H9 (cell line): Measurements from ENCODE around the gene HLA-DRB1. TPM values are rescaled to one million over a fixed set of nuclear protein-coding genes. Genes with fewer than 3 reads are reported as not detected.

Experiments
- DNase-seq: peaks from one replicate; pipeline ENCODE4 v3.0.0-alpha.2; 2017
- H2AFZ ChIP-seq: one replicate; pipeline ENCODE4 v1.6.1; 2013; ENCODE audit warnings: mild to moderate bottlenecking, low read length, control low read depth, moderate library complexity
- H2AK5ac ChIP-seq: 2 replicates; pipeline ENCODE4 v1.6.1; 2013; ENCODE audit warnings: low read length, control low read depth, mixed read lengths; ENCODE audit not compliant: insufficient read length
- H2BK120ac ChIP-seq: one replicate; pipeline ENCODE4 v1.6.1; 2013; ENCODE audit warnings: low read depth, mild to moderate bottlenecking, low read length, control low read depth, inconsistent platforms; ENCODE audit not compliant: poor library complexity, severe bottlenecking
- H2BK12ac ChIP-seq: 2 replicates; pipeline ENCODE4 v1.6.1; 2013; ENCODE audit warnings: low read length, control low read depth, mixed read lengths, low read depth; ENCODE audit not compliant: insufficient read length
- H2BK15ac ChIP-seq: 2 replicates; pipeline ENCODE4 v1.6.1; 2013; ENCODE audit warnings: low read depth, low read length, control low read depth
- H2BK20ac ChIP-seq: one replicate; pipeline ENCODE4 v1.6.1; 2013; ENCODE audit warnings: low read depth, mild to moderate bottlenecking, low read length, control low read depth, inconsistent platforms; ENCODE audit not compliant: poor library complexity, severe bottlenecking
- H2BK5ac ChIP-seq: 2 replicates; pipeline ENCODE4 v1.6.1; 2013; ENCODE audit warnings: low read length, control low read depth, mixed read lengths; ENCODE audit not compliant: insufficient read length
- H3K14ac ChIP-seq: 2 replicates; pipeline ENCODE4 v1.6.1; 2013; ENCODE audit warnings: low read length, control low read depth; ENCODE audit not compliant: insufficient read depth
- H3K18ac ChIP-seq: 2 replicates; pipeline ENCODE4 v1.6.1; 2013; ENCODE audit warnings: low read depth, mild to moderate bottlenecking, mixed read lengths, low read length, control low read depth; ENCODE audit not compliant: insufficient read length
- H3K23ac ChIP-seq: 2 replicates; pipeline ENCODE4 v1.6.1; 2013; ENCODE audit warnings: low read length, control low read depth, mixed read lengths, low read depth; ENCODE audit not compliant: insufficient read length
- H3K23me2 ChIP-seq: 2 replicates; pipeline ENCODE4 v1.6.1; 2013; ENCODE audit warnings: low read depth, mild to moderate bottlenecking, mixed read lengths, low read length, control low read depth; ENCODE audit not compliant: insufficient read length, poor library complexity, severe bottlenecking
- H3K27ac ChIP-seq: 2 replicates; pipeline ENCODE4 v1.5.1; 2013; ENCODE audit warnings: low read length, control low read depth, mixed read lengths, low read depth; ENCODE audit not compliant: insufficient read length
- H3K27me3 ChIP-seq: 2 replicates; pipeline ENCODE4 v1.6.1; 2013; ENCODE audit warnings: low read length, control low read depth, inconsistent platforms; ENCODE audit not compliant: insufficient read depth
- H3K4ac ChIP-seq: 2 replicates; pipeline ENCODE4 v1.6.1; 2013; ENCODE audit warnings: low read depth, mild to moderate bottlenecking, control low read depth, inconsistent platforms, low read length, moderate library complexity
- H3K4me1 ChIP-seq: 2 replicates; pipeline ENCODE4 v1.6.1; 2013; ENCODE audit warnings: low read length, control low read depth, inconsistent platforms; ENCODE audit not compliant: insufficient read depth
- H3K4me2 ChIP-seq: 2 replicates; pipeline ENCODE4 v1.6.1; 2013; ENCODE audit warnings: low read length, control low read depth, mixed read lengths; ENCODE audit not compliant: insufficient read length, insufficient read depth
- H3K56ac ChIP-seq: 2 replicates; pipeline ENCODE4 v1.6.1; 2013; ENCODE audit warnings: low read depth, mild to moderate bottlenecking, mixed read lengths, low read length, control low read depth; ENCODE audit not compliant: insufficient read length
- H3K79me1 ChIP-seq: 2 replicates; pipeline ENCODE4 v1.6.1; 2013; ENCODE audit warnings: low read depth, mild to moderate bottlenecking, moderate library complexity, low read length, control low read depth, inconsistent platforms; ENCODE audit not compliant: insufficient read depth, poor library complexity, severe bottlenecking
- H3K79me2 ChIP-seq: 2 replicates; pipeline ENCODE4 v1.6.1; 2013; ENCODE audit warnings: low read length, control low read depth, inconsistent platforms; ENCODE audit not compliant: insufficient read depth
- H3K9ac ChIP-seq: 2 replicates; pipeline ENCODE4 v1.6.1; 2013; ENCODE audit warnings: low read length, control low read depth, mixed read lengths; ENCODE audit not compliant: insufficient read length; ENCODE audit errors: extremely low read depth
- H3K9me3 ChIP-seq: one replicate; pipeline ENCODE4 v1.6.1; 2013; ENCODE audit warnings: low read depth, low read length, inconsistent platforms; ENCODE audit not compliant: control insufficient read depth
- H3T11ph ChIP-seq: one replicate; pipeline ENCODE4 v1.6.1; 2013; ENCODE audit warnings: mild to moderate bottlenecking, low read length, control low read depth, inconsistent platforms
- H4K20me1 ChIP-seq: one replicate; pipeline ENCODE4 v1.6.1; 2013; ENCODE audit not compliant: control insufficient read depth, insufficient read length, insufficient read depth
- H4K5ac ChIP-seq: 2 replicates; pipeline ENCODE4 v1.6.1; 2013; ENCODE audit warnings: low read depth, mild to moderate bottlenecking, mixed read lengths, low read length, control low read depth; ENCODE audit not compliant: insufficient read length
- H4K8ac ChIP-seq: replicated peaks from 2 replicates; pipeline ENCODE4 v1.6.1; 2013; ENCODE audit warnings: low read length, control low read depth, mixed read lengths, low read depth; ENCODE audit not compliant: insufficient read length
- H4K91ac ChIP-seq: 2 replicates; pipeline ENCODE4 v1.6.1; 2013; ENCODE audit warnings: low read depth, mild to moderate bottlenecking, moderate library complexity, mixed read lengths, low read length, control low read depth; ENCODE audit not compliant: insufficient read length
- H3K27ac Mint-ChIP-seq, 3 experiments: 2 replicates in 2 of 3; 3 replicates in 1 of 3; pipeline ENCODE4 v1.8.0; 2020 to 2021; ENCODE audit warnings: mixed read lengths in 3 of 3, mild to moderate bottlenecking in 1 of 3, moderate library complexity in 1 of 3
- H3K27me3 Mint-ChIP-seq: 2 replicates; pipeline ENCODE4 v1.8.0; 2021; ENCODE audit warnings: low read depth, mild to moderate bottlenecking, moderate library complexity, mixed read lengths
- H3K36me3 Mint-ChIP-seq, 3 experiments: 2 replicates in 2 of 3; 3 replicates in 1 of 3; pipeline ENCODE4 v1.8.0; 2020 to 2021; ENCODE audit warnings: low read depth in 3 of 3, mixed read lengths in 3 of 3; ENCODE audit not compliant: insufficient read depth in 1 of 3
- H3K4me1 Mint-ChIP-seq, 2 experiments: 2 replicates each; pipeline ENCODE4 v1.8.0; 2020; ENCODE audit warnings: mixed read lengths in 2 of 2
- H3K4me3 Mint-ChIP-seq, 2 experiments: 2 replicates in 1 of 2; 3 replicates in 1 of 2; pipeline ENCODE4 v1.8.0; 2020 to 2021; ENCODE audit warnings: mild to moderate bottlenecking in 2 of 2, mixed read lengths in 2 of 2, moderate library complexity in 1 of 2
- H3K9me3 Mint-ChIP-seq, 2 experiments: 2 replicates in 1 of 2; 3 replicates in 1 of 2; pipeline ENCODE4 v1.8.0; 2020; ENCODE audit warnings: mild to moderate bottlenecking in 2 of 2, mixed read lengths in 2 of 2, moderate library complexity in 1 of 2
- WGBS: extraction: QIAGEN DNeasy Blood & Tissue Kit; methylation state at CpG from one replicate; pipeline ENCODE4 v1.1.7; 2013; ENCODE audit warnings: missing lambda C conversion rate, low lambda C conversion rate, mixed read lengths; ENCODE audit not compliant: insufficient read length; ENCODE audit errors: extremely low coverage; 5-methylcytosine and 5-hydroxymethylcytosine counted together
- long read RNA-seq: library from polyadenylated mRNA; unstranded; transcript quantifications from one replicate; pipeline ENCODE4 v2.0.0, GENCODE V29; 2020
- total RNA-seq: library from RNA; stranded (reverse); gene quantifications from 2 replicates; pipeline ENCODE4 v1.2.1, GENCODE V29; 2021
- TF ChIP-seq, protein P1 (sequence below): fragments of 200-600 bp; sonication (generic); conservative IDR thresholded peaks from 3 replicates; pipeline ENCODE4 v1.8.0; 2021; ENCODE audit warnings: antibody characterized with exemption, mild to moderate bottlenecking

HLA-DRB1 gene
- total RNA-seq, result 24.7 and 25.9 TPM in 2 replicates
- long read RNA-seq, transcript HLA-DRB1-201 (6 exons, 1,229 nt), result major isoform, 61 of 104 reads
- long read RNA-seq, partial matches to known transcripts, result 30 of 104 reads
- long read RNA-seq, other reads (novel, unspliced or antisense), result 13 of 104 reads

DNA sequence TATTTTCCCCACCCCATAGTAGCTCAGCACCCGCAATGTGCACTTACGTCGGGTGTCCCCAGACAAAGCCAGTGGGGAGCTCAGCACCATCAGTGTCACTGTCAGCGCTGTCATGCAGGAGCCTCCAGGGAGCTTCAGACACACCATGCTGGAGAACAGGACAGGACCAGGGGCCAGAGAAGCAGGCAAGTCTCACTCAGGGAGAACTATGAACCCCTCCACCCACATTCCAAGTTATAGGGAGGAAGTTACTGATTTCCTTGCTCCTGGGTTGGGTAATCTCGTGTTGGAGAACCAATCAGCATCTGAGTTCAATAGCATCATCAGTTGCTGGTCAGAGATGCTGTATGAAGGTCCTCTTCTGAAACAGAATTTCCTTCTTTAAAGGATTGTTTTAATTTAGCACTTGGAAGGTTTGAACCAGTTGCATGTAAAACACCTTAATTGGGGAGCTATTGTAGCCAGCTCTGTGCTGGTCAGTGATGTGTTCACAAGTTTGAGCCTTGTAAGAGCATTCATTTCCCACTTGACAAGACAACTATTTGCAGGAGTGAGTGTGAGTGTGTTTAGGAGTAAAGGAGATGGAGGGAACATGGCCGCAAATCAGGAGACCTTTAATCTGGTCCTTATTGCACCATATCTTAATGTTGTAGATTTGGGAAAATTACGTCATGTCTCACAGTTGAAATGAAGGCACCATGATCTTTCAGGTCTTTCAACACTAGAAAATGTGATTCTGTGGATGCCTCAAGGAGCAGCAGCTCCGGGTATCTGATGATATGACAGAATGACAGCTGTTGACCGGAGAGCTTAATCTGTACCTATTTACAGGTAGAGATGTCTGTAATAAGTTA lies at the start of gene HLA-DRB1:
Gene HLA-DRB1, minus strand, starts transcription at position 253 of the 854 bp plus-strand sequence. Its CDS starts 106 bp downstream, at position 147.
- Histone ChIP-seq H2AK5ac (no peak within 1 kb of the TSS), H3K4ac (no peak within 1 kb of the TSS), H2BK12ac (no peak within 1 kb of the TSS), H3K56ac (no peak within 1 kb of the TSS), H3K27ac (no peak within 1 kb of the TSS), H3K79me2 (no peaks in the 10 kb centered on the region), H3T11ph (no peak within 1 kb of the TSS), H3K9ac (no peak within 1 kb of the TSS), H3K79me1 (no peaks in the 10 kb centered on the region), H3K9me3 (no peaks in the 10 kb centered on the region), H3K27me3 (no peaks in the 10 kb centered on the region), H2BK120ac (no peak within 1 kb of the TSS), H4K8ac (no peak within 1 kb of the TSS), H2BK20ac (no peak within 1 kb of the TSS), H2BK5ac (no peak within 1 kb of the TSS), H3K14ac (no peak within 1 kb of the TSS), H2BK15ac (no peak within 1 kb of the TSS), H4K5ac (no peak within 1 kb of the TSS), H3K23me2 (no peaks in the 10 kb centered on the region), H3K4me2 (no peak within 1 kb of the TSS), H4K91ac (no peak within 1 kb of the TSS), H3K18ac (peak within 1 kb of the TSS; percentile 14), H3K4me1 (no peaks in the 10 kb centered on the region), H4K20me1 (no peaks in the 10 kb centered on the region), H2AFZ (no peak within 1 kb of the TSS), H3K23ac (no peak within 1 kb of the TSS)
- Mint-ChIP-seq H3K9me3 (peaks cover 0 to 1% of the 10 kb centered on the region in 2 experiments; a peak in 1 of 5 replicates), H3K36me3 (no peaks in the 10 kb centered on the region), H3K4me1 (peaks cover 7 to 13% of the 10 kb centered on the region in 2 experiments; a peak in 3 of 4 replicates), H3K4me3 (peak within 1 kb of the TSS in 1 of 2 experiments; percentile 29; a peak in 2 of 5 replicates), H3K27me3 (peaks cover 8% of the 10 kb centered on the region), H3K27ac (peak within 1 kb of the TSS in 1 of 3 experiments; percentile 85; a peak in 1 of 7 replicates)
- TF ChIP-seq, protein P1, sequence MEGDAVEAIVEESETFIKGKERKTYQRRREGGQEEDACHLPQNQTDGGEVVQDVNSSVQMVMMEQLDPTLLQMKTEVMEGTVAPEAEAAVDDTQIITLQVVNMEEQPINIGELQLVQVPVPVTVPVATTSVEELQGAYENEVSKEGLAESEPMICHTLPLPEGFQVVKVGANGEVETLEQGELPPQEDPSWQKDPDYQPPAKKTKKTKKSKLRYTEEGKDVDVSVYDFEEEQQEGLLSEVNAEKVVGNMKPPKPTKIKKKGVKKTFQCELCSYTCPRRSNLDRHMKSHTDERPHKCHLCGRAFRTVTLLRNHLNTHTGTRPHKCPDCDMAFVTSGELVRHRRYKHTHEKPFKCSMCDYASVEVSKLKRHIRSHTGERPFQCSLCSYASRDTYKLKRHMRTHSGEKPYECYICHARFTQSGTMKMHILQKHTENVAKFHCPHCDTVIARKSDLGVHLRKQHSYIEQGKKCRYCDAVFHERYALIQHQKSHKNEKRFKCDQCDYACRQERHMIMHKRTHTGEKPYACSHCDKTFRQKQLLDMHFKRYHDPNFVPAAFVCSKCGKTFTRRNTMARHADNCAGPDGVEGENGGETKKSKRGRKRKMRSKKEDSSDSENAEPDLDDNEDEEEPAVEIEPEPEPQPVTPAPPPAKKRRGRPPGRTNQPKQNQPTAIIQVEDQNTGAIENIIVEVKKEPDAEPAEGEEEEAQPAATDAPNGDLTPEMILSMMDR, result no peak
- no CpG with 5 or more reads among the region's 9 CpGs for WGBS
- peak; percentile 65 for DNase-seq
